Activated B cell treated with CpG ODN at 0.5 μM for 24 hours (primary cell): ENCODE results near the gene RAB8A. TPM values are rescaled to one million over a fixed set of nuclear protein-coding genes. Genes with fewer than 3 reads are reported as not detected.
A peak's percentile ranks its signal among the peaks of the same experiment; 100 is the strongest.

Source experiments
- ATAC-seq: fragments of 200-7000 bp; cut with Tn5 transposase; one replicate; pipeline ENCODE4 v1.10.0; 2021; ENCODE audit warnings: low read depth, mild to moderate bottlenecking, moderate library complexity
- CTCF ChIA-PET: fragments of 350-600 bp; sonication (Branson Sonifier 250); formaldehyde crosslinking; loops from one replicate; lab custom pipeline; 2021; ENCODE audit warnings: antibody characterized with exemption; lab: Charles Lee
- POLR2A ChIA-PET: fragments of 350-600 bp; sonication (Branson Sonifier 250); formaldehyde crosslinking; loops from one replicate; lab custom pipeline; 2021; ENCODE audit warnings: antibody characterized with exemption; lab: Charles Lee
- DNase-seq: peaks from one replicate; pipeline ENCODE4 v3.0.0; 2022
- H3K27ac Mint-ChIP-seq: one replicate; pipeline ENCODE4 v1.8.0; 2020; ENCODE audit warnings: mixed read lengths
- H3K27me3 Mint-ChIP-seq: one replicate; pipeline ENCODE4 v1.8.0; 2021; ENCODE audit warnings: mixed read lengths
- H3K36me3 Mint-ChIP-seq: one replicate; pipeline ENCODE4 v1.8.0; 2021; ENCODE audit warnings: low read depth, mixed read lengths
- H3K4me1 Mint-ChIP-seq: one replicate; pipeline ENCODE4 v1.8.0; 2021; ENCODE audit warnings: mixed read lengths
- H3K4me3 Mint-ChIP-seq: one replicate; pipeline ENCODE4 v1.8.0; 2020; ENCODE audit warnings: mild to moderate bottlenecking, mixed read lengths
- H3K9me3 Mint-ChIP-seq: one replicate; pipeline ENCODE4 v1.8.0; 2020; ENCODE audit warnings: mixed read lengths
- CTCF ChIP-seq: fragments of 200-600 bp; IDR thresholded peaks from one replicate; pipeline ENCODE4 v1.8.0; 2022; ENCODE audit warnings: antibody characterized with exemption, mild to moderate bottlenecking
- intact Hi-C: fragments of 100-400 bp; cut with micrococcal nuclease; formaldehyde crosslinking; loops from one replicate; pipeline ENCODE4 v1.15.1; 2024
- total RNA-seq: library from RNA; stranded (reverse); gene quantifications from 2 replicates; pipeline ENCODE4 v1.2.3, GENCODE V29; 2022

The RAB8A gene
- total RNA-seq, 1 donor from 2014 or later: 157 TPM

DNA sequence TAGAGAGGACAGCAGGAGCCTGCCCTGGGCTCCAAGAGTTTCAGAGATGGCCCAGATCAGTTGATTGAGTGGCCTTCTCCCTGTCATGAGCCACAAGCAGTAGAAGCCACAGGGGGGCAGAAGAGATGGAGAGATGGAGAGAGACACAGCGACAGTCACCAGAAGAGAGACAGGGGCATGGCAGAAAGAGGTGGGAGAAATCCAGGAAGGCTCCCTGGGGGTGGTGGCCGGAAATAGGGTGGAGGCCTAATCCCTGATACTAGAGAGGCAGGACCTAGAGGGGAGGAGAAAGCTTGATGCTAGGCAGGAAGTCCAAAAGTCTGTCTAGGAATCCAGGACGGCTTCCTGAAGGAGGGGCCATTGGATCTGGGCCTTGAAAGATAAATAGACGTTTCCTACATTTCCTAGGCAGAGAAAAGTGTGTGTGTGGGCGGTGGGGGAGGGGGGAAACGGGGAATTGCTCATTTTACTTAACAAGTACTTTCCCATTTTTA lies 45.0 kb upstream of the RAB8A start:
- no peak for ATAC-seq
- TF ChIP-seq CTCF: no peak
- no peak overlapping the region for H3K4me3 Mint-ChIP-seq

DNA sequence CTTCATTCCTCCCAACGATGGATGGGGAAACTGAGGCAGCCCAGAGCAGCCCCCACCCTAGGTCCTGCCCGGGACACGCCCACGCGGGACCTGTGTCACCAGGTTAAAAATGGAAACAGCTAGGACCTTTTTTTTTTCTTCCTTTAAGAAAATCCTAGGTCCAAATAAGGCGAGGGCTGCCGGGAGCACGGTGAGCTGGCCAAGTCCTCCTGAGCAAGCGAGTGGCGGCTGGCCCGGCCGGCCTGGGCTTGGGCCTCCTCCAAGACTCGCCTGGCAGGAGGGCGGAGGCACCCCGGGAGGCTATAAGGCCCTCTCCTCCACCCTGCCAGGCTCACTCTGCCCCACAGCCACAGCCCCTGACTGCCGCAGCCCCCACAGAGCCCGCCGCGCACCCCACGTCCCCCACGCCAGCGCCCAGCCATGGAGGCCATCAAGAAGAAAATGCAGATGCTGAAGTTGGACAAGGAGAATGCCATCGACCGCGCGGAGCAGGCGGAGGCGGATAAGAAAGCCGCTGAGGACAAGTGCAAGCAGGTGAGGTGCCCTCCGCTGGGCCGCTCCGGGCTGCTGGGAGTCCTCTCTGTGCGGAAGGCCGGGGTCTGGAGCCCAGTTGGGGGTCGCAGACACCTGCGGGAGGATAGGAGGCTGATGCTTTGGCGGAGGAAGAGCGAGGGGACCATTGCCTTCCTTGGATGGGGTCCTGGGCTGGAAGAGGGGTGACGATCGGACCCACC lies 44.3 kb upstream of the RAB8A start:
- no peak overlapping the region for H3K27ac Mint-ChIP-seq
- CTCF ChIA-PET: interaction anchor here (2.1 to 3.9 kb wide), 2 partner anchors 26 to 113 kb away, joined by 12 to 19 read pairs; no protein-coding TSS in a partner anchor
- no peak for TF ChIP-seq CTCF
- H3K9me3 Mint-ChIP-seq: no peaks in the 10 kb centered on the region
- POLR2A ChIA-PET: interaction anchor here (0.7 to 1.5 kb wide), 5 partner anchors 8 to 115 kb away, joined by 3 to 7 read pairs (median 3); partner anchors contain the start of genes HSH2D and TPM4
- DNase-seq (no peak), ATAC-seq (no peak)
- no peak overlapping the region for H3K4me3 Mint-ChIP-seq
- no peaks in the 10 kb centered on the region for H3K27me3 Mint-ChIP-seq
- H3K4me1 Mint-ChIP-seq: peaks cover 12% of the 10 kb centered on the region
- H3K36me3 Mint-ChIP-seq: no peaks in the 10 kb centered on the region
- intact Hi-C loops: no loop called here

More for the DNA sequence above, 45.0 kb upstream of the RAB8A start:
- peak overlapping the region; percentile 31 for H3K27ac Mint-ChIP-seq
- H3K36me3 Mint-ChIP-seq: no peaks in the 10 kb centered on the region
- no peak for DNase-seq
- no peaks in the 10 kb centered on the region for H3K9me3 Mint-ChIP-seq
- peaks cover 10% of the 10 kb centered on the region for H3K4me1 Mint-ChIP-seq
- H3K27me3 Mint-ChIP-seq: no peaks in the 10 kb centered on the region
- CTCF ChIA-PET: interaction anchor here (0.8 to 3.9 kb wide), 4 partner anchors 26 to 119 kb away, joined by 3 to 19 read pairs (median 8); partner anchors contain the start of gene FAM32A
- intact Hi-C loops: loop anchor here (1.0 kb wide), 4 partner anchors 45 to 351 kb away; partner anchors contain the start of gene RAB8A
- POLR2A ChIA-PET: interaction anchor here (0.7 to 1.5 kb wide), 5 partner anchors 9 to 116 kb away, joined by 3 to 7 read pairs (median 3); partner anchors contain the start of genes CIB3 and TPM4

DNA sequence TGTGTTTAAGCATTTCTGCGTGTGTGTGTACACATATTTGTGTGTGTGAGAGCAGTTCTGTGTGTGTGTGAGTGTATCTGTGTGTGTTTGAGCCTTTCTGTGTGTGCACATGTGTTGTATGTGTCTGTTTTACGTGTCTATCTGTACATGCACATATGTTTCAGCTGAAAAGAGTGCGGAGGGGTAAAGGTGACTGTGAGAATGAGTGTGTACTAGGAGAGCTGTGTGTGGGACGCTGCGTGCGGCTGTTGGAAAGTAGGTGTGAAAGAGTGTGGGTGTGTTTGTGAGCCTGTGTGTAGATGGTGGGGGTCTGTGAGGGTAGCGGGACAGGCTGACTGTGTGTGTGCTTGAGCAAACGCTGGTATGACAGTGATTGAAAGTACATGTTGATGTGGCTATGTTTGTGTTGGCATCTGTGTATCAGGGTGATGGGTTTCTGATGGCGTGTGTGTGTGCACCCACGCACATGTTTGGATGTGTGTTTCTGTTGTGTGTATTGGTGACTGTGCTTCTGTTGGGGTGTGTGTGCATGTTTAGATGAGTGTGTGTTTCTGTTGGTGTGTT lies 42.9 kb upstream of the RAB8A start:
- Mint-ChIP-seq H3K4me1 (peaks cover 5% of the 10 kb centered on the region), H3K9me3 (no peaks in the 10 kb centered on the region), H3K36me3 (no peaks in the 10 kb centered on the region), H3K4me3 (no peak overlapping the region), H3K27me3 (no peaks in the 10 kb centered on the region), H3K27ac (no peak overlapping the region)
- no peak for TF ChIP-seq CTCF
- ATAC-seq: no peak
- intact Hi-C loops: no loop called here
- no peak for DNase-seq
- ChIA-PET POLR2A (no interaction called here), CTCF (no interaction called here)

DNA sequence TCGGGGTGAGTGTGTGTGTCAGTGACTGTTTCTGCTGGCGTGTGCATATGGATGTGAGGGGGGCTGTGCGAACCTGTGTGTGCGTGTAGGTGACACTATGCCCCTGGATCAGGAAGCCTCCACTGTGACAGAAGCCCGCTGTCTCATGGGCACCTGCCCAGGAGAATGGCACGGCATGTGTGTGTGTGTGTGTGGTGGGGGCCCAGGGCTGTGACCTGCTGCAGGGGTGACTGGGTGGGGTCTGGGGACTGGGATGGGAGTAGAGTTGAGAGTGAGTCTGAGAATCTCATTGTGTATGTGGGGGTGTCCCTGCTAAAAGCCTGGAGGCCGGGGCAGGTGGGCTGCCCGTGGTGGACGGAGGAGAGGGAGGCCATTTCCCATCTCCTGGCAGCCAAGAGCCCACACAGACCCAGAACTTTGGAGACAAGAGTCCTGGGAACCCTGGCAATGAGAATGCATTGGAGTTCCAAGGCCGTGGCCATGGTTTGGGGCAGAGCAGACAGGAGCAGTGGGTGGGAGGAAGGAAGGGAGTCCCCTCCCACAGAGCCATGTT lies 41.8 kb upstream of the RAB8A start:
- no peak for ATAC-seq
- Mint-ChIP-seq H3K9me3 (no peaks in the 10 kb centered on the region), H3K36me3 (no peaks in the 10 kb centered on the region), H3K27me3 (no peaks in the 10 kb centered on the region), H3K27ac (no peak overlapping the region), H3K4me3 (peak overlapping the region; percentile 67), H3K4me1 (peaks cover 12% of the 10 kb centered on the region)
- intact Hi-C loops: loop anchor here (1.0 to 10.0 kb wide), 6 partner anchors 8 to 255 kb away; partner anchors contain the start of genes FAM32A, KLF2 and RAB8A
- ChIA-PET CTCF (interaction anchor here (0.7 to 1.5 kb wide), 11 partner anchors 9 to 79 kb away, joined by 3 to 12 read pairs (median 4); partner anchors contain the start of gene RAB8A), POLR2A (interaction anchor here (0.6 to 2.3 kb wide), 22 partner anchors 10 to 606 kb away, joined by 3 to 37 read pairs (median 8); partner anchors contain the start of genes C19orf44, CALR3, FAM32A and HSH2D)
- TF ChIP-seq CTCF: no peak
- no peak for DNase-seq
